ACHN (cell line): ENCODE results near the gene PTCD3.

ENCODE experiments used
- DNase-seq: peaks from one replicate; pipeline ENCODE4 v3.0.0-alpha.2; 2015
- in situ Hi-C: cut with HindIII; loops from 2 replicates; pipeline ENCODE4 v1.10.0; 2017; ENCODE audit warnings: low sequenced_read_pairs, low pct_ligation_motif_present, low pct_unique_long_range_greater_than_20kb

Gene PTCD3

GRCh38 chr2:86185517-86186212 lies 79.6 kb downstream of the PTCD3 start:
- DNase-seq = no peak
- in situ Hi-C loops = no loop called here

GRCh38 chr2:86186431-86186830 lies 80.4 kb downstream of the PTCD3 start:
- in situ Hi-C loops = no loop called here

GRCh38 chr2:86189782-86190416 lies 83.9 kb downstream of the PTCD3 start:
- no peak for DNase-seq
- in situ Hi-C loops = no loop called here

More at GRCh38 chr2:86186431-86186830, 80.4 kb downstream of the PTCD3 start:
- DNase-seq = no peak
